Fibroblast of the aortic adventitia (primary cell): ENCODE measurements around the gene KCTD1. TPM values are rescaled to one million over a fixed set of nuclear protein-coding genes. Genes with fewer than 3 reads are reported as not detected.
A peak's percentile ranks its signal among the peaks of the same experiment; 100 is the strongest.

Experiments used
- DNase-seq: peaks from one replicate; pipeline ENCODE4 v3.0.0-alpha.2; 2010; ENCODE audit warnings: low read depth
- H3K4me3 ChIP-seq: 2 replicates; pipeline ENCODE4 v1.5.1; 2011; ENCODE audit warnings: low read depth, mild to moderate bottlenecking, control low read depth, low read length, moderate library complexity
- CTCF ChIP-seq: IDR thresholded peaks from 2 replicates; pipeline ENCODE4 v1.5.1; 2011; ENCODE audit warnings: mild to moderate bottlenecking, low read length, control low read depth, inconsistent platforms; ENCODE audit not compliant: insufficient read depth
- total RNA-seq: library from RNA; depleted of rRNA; stranded (reverse); fragments of >200 nt; gene quantifications from 2 replicates; pipeline ENCODE4 v1.2.3, GENCODE V29; 2012; ENCODE audit warnings: low replicate concordance

The KCTD1 gene
- total RNA-seq, 1 donor = 9.9 TPM

GRCh38 chr18:26483633-26484032 lies 64.7 kb downstream of the KCTD1 start:
- TF ChIP-seq CTCF = no peak
- DNase-seq = no peak
- no peak overlapping the region for H3K4me3 ChIP-seq

GRCh38 chr18:26482569-26482968 lies 65.8 kb downstream of the KCTD1 start:
- H3K4me3 ChIP-seq = no peak overlapping the region
- no peak for TF ChIP-seq CTCF
- DNase-seq = no peak

DNA sequence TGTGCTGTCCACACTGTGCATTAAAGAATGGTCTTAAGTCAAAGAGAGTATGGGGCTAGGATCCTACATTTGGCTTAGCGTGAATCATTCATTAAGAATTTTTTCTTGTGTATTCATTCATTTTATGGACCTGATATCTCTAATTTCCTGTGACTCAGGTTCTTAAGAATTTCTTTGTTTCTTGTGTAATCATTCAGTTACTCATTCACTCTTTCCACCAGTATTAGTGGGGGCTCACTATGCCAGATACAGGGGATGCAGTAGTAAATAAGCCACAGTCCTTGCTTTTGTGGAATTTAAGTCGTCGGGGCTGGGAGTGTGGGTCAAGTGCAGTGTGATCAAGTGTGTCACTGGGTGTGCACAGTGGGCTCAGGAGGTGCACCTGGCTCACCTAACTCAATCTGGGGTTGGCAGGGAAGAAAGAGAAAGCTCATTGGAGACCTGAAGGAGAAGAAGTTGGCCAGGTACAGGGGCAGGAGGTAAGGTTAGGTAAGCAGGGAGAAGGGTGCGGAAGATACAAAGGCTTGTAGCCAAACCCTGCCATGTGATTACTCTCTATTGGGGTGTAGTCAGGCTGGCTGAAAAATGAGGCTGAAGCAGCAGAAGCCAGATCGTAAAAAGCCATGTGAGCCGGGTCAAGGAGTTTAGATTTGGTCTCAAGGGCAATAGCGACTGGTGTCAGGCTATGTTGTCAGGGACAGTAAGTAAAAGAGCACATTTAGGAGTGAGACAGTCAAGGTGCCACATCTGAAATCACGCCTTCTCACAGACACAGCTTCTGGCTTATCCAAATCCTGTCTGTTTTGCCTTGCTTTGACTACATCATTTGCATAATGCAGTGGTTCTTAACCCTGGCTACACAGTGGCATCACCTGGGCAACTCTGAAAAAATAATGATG lies 67.2 kb downstream of the KCTD1 start:
- TF ChIP-seq CTCF = no peak
- peak; percentile 97 for DNase-seq
- H3K4me3 ChIP-seq = no peak overlapping the region

GRCh38 chr18:26479681-26480079 lies 68.7 kb downstream of the KCTD1 start:
- DNase-seq = peak; percentile 64
- H3K4me3 ChIP-seq = no peak overlapping the region
- TF ChIP-seq CTCF = no peak

- no peak overlapping the region for H3K4me3 ChIP-seq
- no peak for TF ChIP-seq CTCF
- no peak for DNase-seq
Measured at GRCh38 chr18:26479065-26479680, 69.2 kb downstream of the KCTD1 start.

GRCh38 chr18:26477828-26478466 lies 70.4 kb downstream of the KCTD1 start:
- no peak for DNase-seq
- TF ChIP-seq CTCF = no peak

More at GRCh38 chr18:26477828-26478466, 70.4 kb downstream of the KCTD1 start:
- H3K4me3 ChIP-seq = no peak overlapping the region
